Caco-2 (cell line): ENCODE data around the gene AFAP1L1. TPM values are rescaled to one million over a fixed set of nuclear protein-coding genes. Genes with fewer than 3 reads are reported as not detected.

Experiments
- BruUV-seq: library from RNA; stranded (reverse); fragments of 400-500 nt; replicated peaks from 2 replicates; lab custom pipeline; 2021; lab: Mats Ljungman, UMichigan
- CTCF ChIA-PET: fragments of 300-600 bp; sonication (Branson Sonifier 250); formaldehyde crosslinking; loops from one replicate; lab custom pipeline; 2022; ENCODE audit warnings: antibody characterized with exemption; lab: Charles Lee
- POLR2A ChIA-PET: fragments of 300-600 bp; sonication (Branson Sonifier 250); formaldehyde crosslinking; loops from one replicate; lab custom pipeline; 2022; ENCODE audit warnings: antibody characterized with exemption; lab: Charles Lee
- DNase-seq, 2 experiments: peaks; one replicate each; pipeline versions ENCODE4 v3.0.0 to v3.0.0-alpha.2; 2020 to 2022
- H3K27me3 ChIP-seq: replicated peaks from 2 replicates; pipeline ENCODE4 v1.6.0; 2011; ENCODE audit warnings: low read length; ENCODE audit not compliant: control insufficient read depth, insufficient read depth
- H3K36me3 ChIP-seq: 2 replicates; pipeline ENCODE4 v1.5.1; 2011; ENCODE audit warnings: low read length; ENCODE audit not compliant: control insufficient read depth, insufficient read depth
- H3K4me1 ChIP-seq: fragments of 250-450 bp; sonication (Bioruptor Pico); 2 replicates; pipeline ENCODE4 v1.5.1; 2020; ENCODE audit warnings: mild to moderate bottlenecking
- H3K4me3 ChIP-seq: 2 replicates; pipeline ENCODE4 v1.5.1; 2011; ENCODE audit warnings: low read depth, mild to moderate bottlenecking, control low read depth, low read length
- H3K9me3 ChIP-seq: fragments of 250-450 bp; sonication (Bioruptor Pico); 2 replicates; pipeline ENCODE4 v1.5.1; 2020; ENCODE audit warnings: mild to moderate bottlenecking, moderate library complexity
- H3K27ac Mint-ChIP-seq: one replicate; pipeline ENCODE4 v1.8.0; 2022; ENCODE audit warnings: mixed read lengths; ENCODE audit not compliant: unreplicated experiment
- H3K27me3 Mint-ChIP-seq: one replicate; pipeline ENCODE4 v1.8.0; 2022; ENCODE audit warnings: mixed read lengths; ENCODE audit not compliant: insufficient read depth, unreplicated experiment
- H3K36me3 Mint-ChIP-seq: one replicate; pipeline ENCODE4 v1.8.0; 2022; ENCODE audit warnings: mild to moderate bottlenecking, mixed read lengths; ENCODE audit not compliant: insufficient read depth, unreplicated experiment
- H3K4me1 Mint-ChIP-seq: one replicate; pipeline ENCODE4 v1.8.0; 2022; ENCODE audit warnings: low read depth, mixed read lengths; ENCODE audit not compliant: unreplicated experiment
- H3K4me3 Mint-ChIP-seq: one replicate; pipeline ENCODE4 v1.8.0; 2022; ENCODE audit warnings: mild to moderate bottlenecking, moderate library complexity, mixed read lengths; ENCODE audit not compliant: unreplicated experiment
- H3K9me3 Mint-ChIP-seq: one replicate; pipeline ENCODE4 v1.8.0; 2022; ENCODE audit warnings: mixed read lengths; ENCODE audit not compliant: unreplicated experiment
- CTCF ChIP-seq, 2 experiments: fragments of 200-600 bp in 1 of 2; IDR thresholded peaks; 1 replicate in 1 of 2; 2 replicates in 1 of 2; pipeline versions ENCODE4 v1.5.1 to v1.8.0; 2011 to 2022; ENCODE audit warnings: antibody characterized with exemption in 1 of 2, control low read depth in 1 of 2, inconsistent platforms in 1 of 2, low read depth in 1 of 2, low read length in 1 of 2, mild to moderate bottlenecking in 1 of 2, moderate library complexity in 1 of 2; ENCODE audit not compliant: insufficient read depth in 1 of 2, severe bottlenecking in 1 of 2, unreplicated experiment in 1 of 2
- intact Hi-C: fragments of 100-400 bp; cut with micrococcal nuclease; formaldehyde crosslinking; loops from one replicate; pipeline ENCODE4 v1.10.0; 2022; ENCODE audit not compliant: unreplicated experiment
- total RNA-seq: library from RNA; stranded (reverse); gene quantifications from 2 replicates; pipeline ENCODE4 v1.2.3, GENCODE V29; 2022

Gene AFAP1L1
- total RNA-seq, 1 experiment from 2014 or later: 0.45 TPM

GRCh38 chr5:149358294-149358651 lies 86.6 kb downstream of the AFAP1L1 start:
- POLR2A ChIA-PET: interaction anchor here (0.8 to 2.1 kb wide), 3 partner anchors 12 to 193 kb away, joined by 4 to 42 read pairs (median 5); partner anchors contain the start of genes CSNK1A1 and GRPEL2
- intact Hi-C loops: no loop called here
- no peak for TF ChIP-seq CTCF (IDR thresholded peaks at IDR 0.05; ENCODE audit: insufficient read depth in 1 of 2, low read depth in 1 of 2, low read length in 1 of 2, severe bottlenecking in 1 of 2, unreplicated experiment in 1 of 2)
- CTCF ChIA-PET: interaction anchor here (0.6 to 2.2 kb wide), 11 partner anchors 9 to 602 kb away, joined by 3 to 40 read pairs (median 4); partner anchors contain the start of genes CSNK1A1, GRPEL2 and SLC26A2
- DNase-seq: no peak
- H3K27me3 Mint-ChIP-seq: no peaks in the 10 kb centered on the region
- H3K27me3 ChIP-seq: no peaks in the 10 kb centered on the region
- peak overlapping the region; percentile 90 for H3K4me3 Mint-ChIP-seq
- TSS peak; percentile 8 for BruUV-seq
- H3K36me3 ChIP-seq: no peaks in the 10 kb centered on the region
- H3K4me3 ChIP-seq: peak overlapping the region; percentile 68
- peaks cover 6% of the 10 kb centered on the region for H3K4me1 ChIP-seq
- peaks cover 23% of the 10 kb centered on the region for H3K36me3 Mint-ChIP-seq
- H3K9me3 Mint-ChIP-seq: no peaks in the 10 kb centered on the region
- H3K9me3 ChIP-seq: no peaks in the 10 kb centered on the region
- H3K4me1 Mint-ChIP-seq: no peaks in the 10 kb centered on the region
- no peak overlapping the region for H3K27ac Mint-ChIP-seq

GRCh38 chr5:149358868-149359495 lies 87.3 kb downstream of the AFAP1L1 start:
- TF ChIP-seq CTCF (IDR thresholded peaks at IDR 0.05; ENCODE audit: insufficient read depth in 1 of 2, low read depth in 1 of 2, low read length in 1 of 2, severe bottlenecking in 1 of 2, unreplicated experiment in 1 of 2): no peak
- DNase-seq: no peak
- H3K9me3 ChIP-seq: no peaks in the 10 kb centered on the region
- CTCF ChIA-PET: interaction anchor here (1.7 to 2.2 kb wide), 3 partner anchors 8 to 93 kb away, joined by 8 to 40 read pairs (median 9); partner anchors contain the start of gene GRPEL2
- H3K27me3 ChIP-seq: no peaks in the 10 kb centered on the region
- Mint-ChIP-seq H3K9me3 (no peaks in the 10 kb centered on the region), H3K4me3 (peak overlapping the region; percentile 90), H3K27ac (no peak overlapping the region), H3K36me3 (peaks cover 16% of the 10 kb centered on the region), H3K27me3 (no peaks in the 10 kb centered on the region), H3K4me1 (no peaks in the 10 kb centered on the region)
- intact Hi-C loops: no loop called here
- POLR2A ChIA-PET: no interaction called here
- H3K4me1 ChIP-seq: peaks cover 6% of the 10 kb centered on the region
- H3K36me3 ChIP-seq: no peaks in the 10 kb centered on the region
- no peak overlapping the region; the same call in 1 of the 2 replicates for H3K4me3 ChIP-seq
- no TSS peak for BruUV-seq

GRCh38 chr5:149360272-149360671 lies 88.6 kb downstream of the AFAP1L1 start:
- Mint-ChIP-seq H3K4me1 (no peaks in the 10 kb centered on the region), H3K36me3 (peaks cover 3% of the 10 kb centered on the region), H3K27ac (no peak overlapping the region), H3K4me3 (no peak overlapping the region), H3K27me3 (no peaks in the 10 kb centered on the region), H3K9me3 (no peaks in the 10 kb centered on the region)
- ChIA-PET CTCF (interaction anchor here (0.8 to 1.3 kb wide), 2 partner anchors 12 to 41 kb away, joined by 3 read pairs; no protein-coding TSS in a partner anchor), POLR2A (no interaction called here)
- BruUV-seq: no TSS peak
- no peak for TF ChIP-seq CTCF (IDR thresholded peaks at IDR 0.05; ENCODE audit: insufficient read depth in 1 of 2, low read depth in 1 of 2, low read length in 1 of 2, severe bottlenecking in 1 of 2, unreplicated experiment in 1 of 2)
- no peak overlapping the region for H3K4me3 ChIP-seq
- no peaks in the 10 kb centered on the region for H3K36me3 ChIP-seq
- no peaks in the 10 kb centered on the region for H3K9me3 ChIP-seq
- intact Hi-C loops: no loop called here
- no peak for DNase-seq
- no peaks in the 10 kb centered on the region for H3K27me3 ChIP-seq
- H3K4me1 ChIP-seq: peaks cover 6% of the 10 kb centered on the region
